C4-2B (cell line): Measurements from ENCODE around the gene HECW1.
"Not testable (repeated sequence)": the region's sequence is repeated elsewhere in the genome, so short reads cannot be mapped to it uniquely, and the experiment has no call there.

Experiments used
- CTCF ChIP-seq: fragments of 450-650 bp; conservative IDR thresholded peaks from 2 replicates; pipeline ENCODE4 v1.5.1; 2017; ENCODE audit warnings: mild to moderate bottlenecking
- ZFX ChIP-seq: fragments of 450-650 bp; IDR thresholded peaks from 2 replicates; pipeline ENCODE4 v1.6.1; 2017

GRCh38 chr7:43343417-43343816, 231.0 kb downstream of the HECW1 start:
- not testable (repeated sequence) for TF ChIP-seq CTCF, ZFX
